GM18858 (cell line): ENCODE measurements around the gene SMR3B.

Source experiments
- ATAC-seq: cut with Tn5 transposase; IDR thresholded peaks from one replicate; pipeline ENCODE4 v1.9.1; 2021; ENCODE audit not compliant: unreplicated experiment

SMR3B gene

GRCh38 chr4:70382691-70383181, at the start of gene SMR3B:
SMR3B (plus strand) TSS chr4:70383131; CDS start chr4:70384511, 1,380 bp downstream.
- ATAC-seq: no peak

GRCh38 chr4:70334681-70335080, 48.2 kb upstream of the SMR3B start, which contains the start of gene CABS1:
CABS1 (plus strand) TSS chr4:70334981; CDS start chr4:70335040, 59 bp downstream.
- ATAC-seq: no peak

DNA sequence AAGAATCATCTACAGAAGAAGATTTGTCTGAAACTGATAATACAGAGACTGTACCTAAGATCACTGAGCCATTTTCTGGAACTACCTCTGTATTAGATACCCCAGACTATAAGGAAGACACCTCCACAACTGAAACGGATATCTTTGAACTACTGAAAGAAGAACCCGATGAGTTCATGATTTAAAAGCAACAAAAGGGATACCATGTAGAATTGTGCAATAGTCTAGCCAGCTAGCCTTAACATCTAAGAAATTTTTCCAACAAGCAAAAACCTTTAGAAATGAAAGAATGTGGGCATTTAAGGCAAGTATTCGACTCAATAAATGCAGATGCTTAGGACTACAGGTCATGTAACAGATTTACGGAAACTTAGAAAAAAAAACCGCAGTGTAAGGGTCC, 46.9 kb upstream of the SMR3B start:
- ATAC-seq: no peak

DNA sequence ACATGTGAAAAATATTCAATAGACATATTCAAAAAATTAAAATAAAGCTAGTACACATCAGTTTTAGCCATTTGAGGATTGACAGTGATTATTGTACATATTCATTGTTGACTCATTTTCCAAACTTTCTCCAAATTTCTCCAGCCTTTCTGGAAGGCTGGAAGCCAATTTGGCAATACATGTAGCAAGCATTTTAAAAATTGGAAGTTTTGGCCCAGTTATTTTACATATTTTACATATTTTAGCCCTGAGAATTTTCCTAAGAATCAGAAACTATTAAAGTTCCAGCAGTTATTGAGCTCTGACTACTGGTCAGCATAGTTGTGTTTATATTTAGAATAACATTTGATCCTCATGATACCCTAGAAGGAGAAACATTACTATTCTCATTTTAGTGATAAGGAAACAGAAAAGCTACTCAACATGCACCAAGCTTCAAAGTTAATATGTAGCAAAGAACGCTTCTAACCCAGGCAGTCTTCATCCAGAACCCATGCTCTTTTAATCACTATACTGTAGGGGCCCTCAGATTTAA, 45.0 kb upstream of the SMR3B start:
- ATAC-seq: no peak

DNA sequence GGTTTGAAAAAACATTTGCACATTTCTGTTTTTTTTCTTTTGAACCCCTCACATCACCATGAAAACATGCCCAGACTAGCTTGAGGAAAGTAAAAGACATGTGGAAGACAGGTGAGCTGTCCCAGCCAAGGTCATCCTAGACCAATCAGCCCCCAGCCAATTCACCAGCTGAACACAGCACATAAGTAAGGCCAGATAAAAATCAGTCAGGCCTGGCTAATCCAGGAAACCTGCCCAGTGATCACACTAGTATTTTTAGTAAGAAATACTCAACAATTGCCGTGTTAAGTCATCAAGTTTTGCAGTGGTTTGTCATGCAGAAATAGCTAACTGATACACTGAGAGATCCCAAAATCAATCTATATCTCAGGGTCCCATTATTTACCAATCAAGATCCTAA, 26.7 kb upstream of the SMR3B start:
- no peak for ATAC-seq

- ATAC-seq: no peak
Measured at GRCh38 chr4:70359115-70359661, 23.7 kb upstream of the SMR3B start.

DNA sequence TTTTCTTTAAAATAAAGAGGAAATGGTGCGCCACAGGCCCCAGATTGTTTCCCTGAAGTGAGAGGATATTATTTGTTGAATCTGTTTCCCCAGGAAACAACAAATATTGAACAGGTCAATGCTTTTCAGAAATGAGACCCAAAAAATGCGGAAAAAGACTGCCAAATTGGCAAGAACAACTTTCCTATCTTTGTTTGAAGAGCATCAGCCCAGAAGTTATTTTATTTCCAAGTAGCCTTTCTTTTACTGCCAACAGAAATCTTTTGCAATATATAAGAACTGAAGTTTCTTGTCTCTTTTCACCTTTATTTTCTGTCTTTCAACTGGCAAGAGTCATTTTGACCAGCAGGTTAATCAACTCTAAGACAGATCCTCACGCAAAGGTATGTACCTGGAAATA, 22.5 kb upstream of the SMR3B start, which contains the start of gene SMR3A:
TSS of gene SMR3A (plus strand) at position 301 of the 400 bp plus-strand sequence. CDS start 1,356 bp downstream, outside the sequence.
- no peak for ATAC-seq

DNA sequence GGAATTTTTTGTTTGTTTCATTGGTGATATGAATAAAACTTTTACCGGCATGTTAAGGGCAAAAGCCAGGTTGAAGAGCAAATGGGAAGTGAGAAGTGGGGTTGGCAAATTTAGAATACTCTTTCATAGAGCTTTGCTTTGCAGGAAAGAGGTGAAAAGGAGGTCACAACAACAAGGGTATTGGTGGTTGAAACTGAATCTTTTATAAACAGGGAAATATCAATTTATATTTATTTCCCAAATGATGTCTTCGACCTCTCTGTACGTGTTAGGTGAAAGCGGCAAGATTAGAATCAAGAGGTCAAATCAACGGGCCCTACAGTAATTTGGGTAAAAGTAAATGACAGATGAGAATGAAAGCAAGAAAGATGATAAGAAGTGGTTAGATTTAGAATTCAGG, 18.9 kb upstream of the SMR3B start:
- no peak for ATAC-seq

DNA sequence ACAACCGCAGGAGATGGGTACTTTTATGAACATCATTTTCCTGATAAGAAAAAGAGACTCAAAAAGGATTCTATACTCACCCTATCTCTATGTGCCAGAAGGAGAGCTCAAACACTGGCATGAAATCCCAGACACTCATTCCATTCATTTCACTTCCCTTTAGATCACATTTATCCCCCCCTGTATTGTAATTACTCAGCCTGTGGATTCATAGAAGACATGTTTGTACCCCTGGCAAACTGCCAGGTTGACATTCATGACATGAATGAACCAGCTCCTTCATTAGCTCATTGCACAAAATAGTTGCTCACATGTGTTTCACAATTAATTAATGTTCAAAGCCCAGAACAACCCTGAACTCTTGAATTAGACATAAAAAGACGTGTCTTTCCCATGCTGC, 17.5 kb upstream of the SMR3B start:
- no peak for ATAC-seq

DNA sequence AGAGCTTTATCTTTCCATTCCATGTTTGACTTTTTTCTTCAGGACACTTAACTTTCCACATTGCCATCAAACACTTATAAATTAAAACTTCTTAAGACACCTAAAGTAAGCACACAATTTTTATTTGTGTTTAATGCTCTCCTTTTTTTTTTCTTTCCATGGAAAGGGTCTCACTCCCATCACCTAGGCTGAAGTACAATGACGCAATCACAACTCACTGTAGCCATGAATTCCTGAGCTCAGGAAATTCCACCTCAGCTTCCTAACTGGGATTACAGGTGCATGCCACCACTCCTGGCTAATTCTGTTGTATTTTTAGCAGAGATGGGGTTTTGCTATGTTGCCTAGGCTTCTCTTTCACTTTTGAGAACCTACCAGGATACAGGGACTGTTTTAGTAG, 15.1 kb upstream of the SMR3B start:
- ATAC-seq: no peak

- no peak for ATAC-seq
Measured at GRCh38 chr4:70371987-70372386, 10.9 kb upstream of the SMR3B start.

GRCh38 chr4:70372760-70373159, 10.2 kb upstream of the SMR3B start:
- ATAC-seq: no peak

GRCh38 chr4:70380578-70380977, 2.4 kb upstream of the SMR3B start:
- no peak for ATAC-seq

DNA sequence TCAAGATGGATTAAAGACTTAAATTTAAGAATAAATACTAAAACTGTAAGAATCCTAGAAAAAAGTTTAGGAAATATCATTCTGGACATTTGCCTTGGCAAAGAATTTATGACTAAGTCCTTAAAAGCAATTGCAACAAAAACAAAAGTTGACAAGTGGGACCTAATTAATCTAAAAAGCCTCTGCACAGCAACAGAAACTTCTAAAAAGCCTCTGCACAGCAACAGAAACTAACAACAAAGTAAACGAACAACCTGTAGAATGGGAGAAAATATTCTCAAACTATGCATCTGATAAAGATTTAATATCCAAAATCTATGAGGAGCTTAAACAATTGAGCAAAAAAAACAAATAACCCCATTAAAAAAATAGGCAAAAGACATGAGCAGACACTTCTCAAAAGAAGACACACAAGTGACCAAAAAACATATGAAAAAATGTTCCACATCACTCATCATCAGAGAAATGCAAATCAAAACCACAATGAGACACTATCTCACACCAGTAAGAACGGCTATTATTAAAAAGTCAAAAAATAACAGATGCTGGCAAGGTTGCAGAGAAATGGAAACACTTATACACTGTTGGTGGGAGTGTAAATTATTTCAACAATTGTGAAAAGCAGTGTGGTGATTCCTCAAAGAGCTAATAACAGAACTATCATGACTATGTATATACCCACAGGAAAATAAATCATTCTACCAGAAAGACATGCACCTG, 9.3 kb downstream of the SMR3B start:
- ATAC-seq: peak; percentile 69

DNA sequence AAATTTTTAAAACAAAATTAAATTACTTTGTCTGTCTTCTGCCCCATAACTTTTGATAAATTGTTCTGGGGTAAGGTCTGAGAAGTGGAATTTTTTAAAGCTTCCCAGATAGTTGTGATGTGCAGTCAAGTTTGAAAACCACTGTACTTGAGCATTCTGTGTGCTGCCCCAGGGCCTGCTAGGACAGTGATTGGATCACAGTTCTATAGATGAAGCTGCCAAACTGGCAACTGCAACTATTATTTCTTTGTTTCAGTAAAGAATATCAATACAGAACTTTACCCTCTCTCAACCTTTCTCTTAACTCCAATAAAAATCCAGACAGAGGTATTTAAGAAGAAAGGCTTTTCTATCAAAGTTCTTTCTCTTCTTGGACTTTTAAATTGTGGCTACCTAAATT, 14.6 kb downstream of the SMR3B start, which contains the start of gene OPRPN:
TSS of gene OPRPN (plus strand) at position 361 of the 400 bp plus-strand sequence. CDS start 1,346 bp downstream, outside the sequence.
- ATAC-seq: no peak

DNA sequence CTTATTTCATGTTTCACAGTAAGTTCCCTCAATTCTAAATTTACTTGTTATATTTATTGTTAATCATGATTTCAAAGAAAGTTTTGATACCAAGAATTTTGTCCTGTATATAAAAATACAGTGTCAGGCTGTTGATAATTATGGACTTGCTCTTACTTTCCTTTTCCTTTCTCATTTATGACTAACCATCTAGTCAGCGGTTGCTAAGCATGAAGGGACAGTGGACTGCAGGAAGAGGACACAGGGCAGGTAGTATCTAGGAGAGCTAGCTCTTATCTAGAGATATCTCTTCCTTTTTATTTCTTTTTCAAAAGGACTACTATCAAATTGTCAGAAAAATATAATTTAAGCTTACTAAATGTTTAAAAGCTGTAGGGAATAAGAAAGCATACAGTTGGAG, 16.4 kb downstream of the SMR3B start:
- ATAC-seq: peak; percentile 47

- no peak for ATAC-seq
Measured at GRCh38 chr4:70402762-70403161, 19.8 kb downstream of the SMR3B start.

DNA sequence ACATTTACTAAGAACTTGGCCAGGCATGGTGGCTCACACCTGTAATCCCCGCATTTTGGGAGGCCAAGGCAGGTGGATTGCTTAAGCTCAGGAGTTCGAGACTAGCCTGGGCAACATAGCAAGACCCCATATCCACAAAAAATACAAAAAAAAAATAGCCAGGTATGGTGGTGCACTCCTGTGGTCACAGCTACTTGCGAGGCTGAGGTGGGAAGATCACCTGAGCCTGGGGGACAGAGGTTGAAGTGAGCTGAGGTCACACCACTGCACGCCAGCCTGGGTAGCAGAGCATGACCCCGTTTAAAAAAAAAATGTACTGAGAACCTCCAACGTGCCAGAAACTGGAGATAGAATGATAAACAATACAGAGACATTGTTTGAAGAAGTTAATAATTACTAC, 22.8 kb downstream of the SMR3B start:
- ATAC-seq: peak; percentile 52

DNA sequence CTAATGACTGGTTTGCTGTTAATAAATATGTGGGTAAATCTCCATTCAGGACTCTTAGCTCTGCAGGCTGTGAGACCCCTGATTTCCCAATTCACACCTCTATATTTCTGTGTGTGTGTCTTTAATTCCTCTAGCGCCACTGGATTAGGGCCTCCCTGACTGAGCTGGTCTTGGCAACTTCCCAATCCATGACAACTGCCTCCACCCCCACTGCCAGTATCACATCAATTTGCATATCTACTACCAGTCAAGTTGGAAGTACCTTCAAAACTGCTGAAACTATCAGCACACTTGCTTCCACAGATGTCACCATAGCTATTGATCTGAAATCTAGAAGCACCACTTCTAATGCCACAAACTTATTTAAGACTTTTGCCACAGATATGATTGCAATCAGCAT, 42.4 kb downstream of the SMR3B start:
- no peak for ATAC-seq

DNA sequence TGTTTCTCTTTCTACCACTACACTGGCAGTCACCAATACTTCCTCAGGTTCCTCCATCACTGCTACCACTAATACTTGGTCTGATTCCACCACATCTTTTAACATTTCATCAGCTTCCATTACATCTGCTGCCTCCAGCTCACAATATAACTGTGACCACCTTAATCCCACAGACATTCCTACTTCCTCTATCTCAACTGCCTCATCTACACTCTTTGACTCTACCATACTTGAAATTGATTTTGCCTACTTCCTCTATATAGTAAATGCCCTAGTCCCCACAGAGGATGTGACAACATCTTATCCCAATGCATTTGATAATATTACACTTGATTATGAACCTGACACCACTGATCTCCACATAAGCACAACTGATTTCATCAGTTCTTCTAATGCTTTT, 43.9 kb downstream of the SMR3B start:
- peak; percentile 57 for ATAC-seq

- ATAC-seq: no peak
Measured at GRCh38 chr4:70437197-70437596, 54.3 kb downstream of the SMR3B start.
